Measurements from ENCODE around the gene HLA-DPA1.

The HLA-DPA1 gene

DNA sequence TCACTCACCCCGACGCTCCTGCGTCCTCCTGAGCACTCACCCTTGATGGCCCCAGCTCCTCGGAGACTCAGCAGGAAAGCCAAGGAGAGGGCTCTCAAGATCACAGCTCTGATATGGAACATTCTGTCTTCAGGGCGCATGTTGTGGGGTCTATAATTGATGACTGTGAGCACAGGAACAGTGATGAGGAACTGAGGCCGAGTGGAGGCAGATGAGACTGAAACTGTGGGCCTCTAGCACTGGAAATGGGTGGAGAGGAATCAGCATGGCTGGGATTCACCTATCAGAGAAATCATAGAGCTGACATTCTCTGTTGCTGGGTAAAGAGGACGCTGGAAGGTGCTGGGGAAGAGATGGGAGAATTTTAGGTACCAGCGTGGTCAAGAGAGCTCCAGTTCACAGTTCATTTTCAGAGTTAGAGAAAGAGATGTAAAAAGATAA, at the start of gene HLA-DPA1:
HLA-DPA1 (minus strand) TSS at position 219 of the 441 bp plus-strand sequence.
- no peak within 1 kb of the TSS for H2AFZ ChIP-seq (ENCODE audit: low read depth, low read length)
- H3K27me3 ChIP-seq (ENCODE audit: low read depth, low read length) = no peaks in the 10 kb centered on the region
- H3K79me2 ChIP-seq (ENCODE audit: low read length) = peaks cover 86% of the 10 kb centered on the region
- peaks cover 54% of the 10 kb centered on the region for H3K36me3 ChIP-seq (replicated peaks; ENCODE audit: low read depth, low read length)
- H3K9me3 ChIP-seq (ENCODE audit: insufficient read depth, low read length) = 0 out of 2 replicates have a peak, but pooled peaks cover 2% of the 10 kb centered on the region
- H3K4me3 ChIP-seq (ENCODE audit: low read length) = peak within 1 kb of the TSS; percentile 100
- peak within 1 kb of the TSS; percentile 97 for H3K27ac ChIP-seq (ENCODE audit: low read length)
- H4K20me1 ChIP-seq (ENCODE audit: insufficient read depth, low read length) = peaks cover 29% of the 10 kb centered on the region
- no peak for TF ChIP-seq EZH2phosphoT487 (IDR thresholded peaks at IDR 0.05; ENCODE audit: low read depth)
- TF ChIP-seq, protein P1, sequence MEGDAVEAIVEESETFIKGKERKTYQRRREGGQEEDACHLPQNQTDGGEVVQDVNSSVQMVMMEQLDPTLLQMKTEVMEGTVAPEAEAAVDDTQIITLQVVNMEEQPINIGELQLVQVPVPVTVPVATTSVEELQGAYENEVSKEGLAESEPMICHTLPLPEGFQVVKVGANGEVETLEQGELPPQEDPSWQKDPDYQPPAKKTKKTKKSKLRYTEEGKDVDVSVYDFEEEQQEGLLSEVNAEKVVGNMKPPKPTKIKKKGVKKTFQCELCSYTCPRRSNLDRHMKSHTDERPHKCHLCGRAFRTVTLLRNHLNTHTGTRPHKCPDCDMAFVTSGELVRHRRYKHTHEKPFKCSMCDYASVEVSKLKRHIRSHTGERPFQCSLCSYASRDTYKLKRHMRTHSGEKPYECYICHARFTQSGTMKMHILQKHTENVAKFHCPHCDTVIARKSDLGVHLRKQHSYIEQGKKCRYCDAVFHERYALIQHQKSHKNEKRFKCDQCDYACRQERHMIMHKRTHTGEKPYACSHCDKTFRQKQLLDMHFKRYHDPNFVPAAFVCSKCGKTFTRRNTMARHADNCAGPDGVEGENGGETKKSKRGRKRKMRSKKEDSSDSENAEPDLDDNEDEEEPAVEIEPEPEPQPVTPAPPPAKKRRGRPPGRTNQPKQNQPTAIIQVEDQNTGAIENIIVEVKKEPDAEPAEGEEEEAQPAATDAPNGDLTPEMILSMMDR (IDR thresholded peaks at IDR 0.05; ENCODE audit: low read depth, low read length) = no peak
- peak within 1 kb of the TSS; percentile 99 for H3K9ac ChIP-seq (ENCODE audit: low read length)
- H3K4me2 ChIP-seq (ENCODE audit: low read length) = peak within 1 kb of the TSS; percentile 97
- peaks cover 37% of the 10 kb centered on the region for H3K4me1 ChIP-seq (ENCODE audit: low read length)

DNA sequence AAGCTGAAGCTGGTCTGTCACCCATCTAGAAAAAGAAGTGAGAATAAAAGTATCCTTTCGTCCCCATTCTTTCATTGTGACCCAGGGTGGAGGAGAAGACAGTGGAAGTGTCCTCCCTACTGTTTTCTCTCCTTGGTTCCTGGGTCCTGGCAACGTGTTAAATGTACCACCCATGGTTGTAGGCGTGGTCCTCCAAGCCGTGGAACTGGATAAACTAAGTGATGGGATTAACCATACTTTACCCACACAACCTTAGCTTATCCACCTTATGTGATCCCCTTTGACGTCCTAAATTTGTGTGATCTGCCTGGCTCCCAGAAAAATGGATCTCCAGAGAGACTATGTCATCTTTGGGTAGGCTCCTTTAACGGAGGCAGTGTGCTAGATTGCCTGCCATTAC, 49.7 kb upstream of the HLA-DPA1 start:
- no peaks in the 10 kb centered on the region for H3K9me3 ChIP-seq (ENCODE audit: insufficient read depth, low read length)
- H3K4me1 ChIP-seq (ENCODE audit: low read length) = no peaks in the 10 kb centered on the region
- H3K4me3 ChIP-seq (ENCODE audit: low read length) = no peak overlapping the region
- no peak overlapping the region for H2AFZ ChIP-seq (ENCODE audit: low read depth, low read length)
- H3K36me3 ChIP-seq (replicated peaks; ENCODE audit: low read depth, low read length) = no peaks in the 10 kb centered on the region
- no peak overlapping the region for H3K4me2 ChIP-seq (ENCODE audit: low read length)
- no peak overlapping the region for H3K9ac ChIP-seq (ENCODE audit: low read length)
- H3K79me2 ChIP-seq (ENCODE audit: low read length) = no peaks in the 10 kb centered on the region
- TF ChIP-seq, protein P1 (IDR thresholded peaks at IDR 0.05; ENCODE audit: low read depth, low read length) = no peak
- TF ChIP-seq EZH2phosphoT487 (IDR thresholded peaks at IDR 0.05; ENCODE audit: low read depth) = no peak
- H3K27me3 ChIP-seq (ENCODE audit: low read depth, low read length) = no peaks in the 10 kb centered on the region; the same call in 1 of the 2 replicates
- no peak overlapping the region for H3K27ac ChIP-seq (ENCODE audit: low read length)
- H4K20me1 ChIP-seq (ENCODE audit: insufficient read depth, low read length) = no peaks in the 10 kb centered on the region

DNA sequence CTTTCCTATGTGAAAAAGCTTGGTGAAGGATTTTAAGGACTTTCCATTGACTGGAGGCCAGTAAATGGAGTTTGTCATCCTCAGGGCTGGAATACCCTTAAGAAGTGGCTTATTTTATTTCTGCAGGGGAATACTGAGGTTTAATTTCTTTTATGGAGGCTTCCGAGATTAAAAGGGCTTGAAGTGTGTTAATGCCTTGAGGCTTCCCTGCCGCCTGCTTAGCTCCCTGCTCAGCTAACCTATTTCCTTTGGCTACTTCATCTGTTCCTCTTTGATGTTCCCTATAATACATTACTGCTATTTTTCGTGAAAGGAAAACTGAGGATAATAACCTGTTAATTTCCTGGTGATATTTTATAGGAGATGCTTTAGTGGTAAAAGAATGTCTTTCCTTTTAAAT, 46.6 kb upstream of the HLA-DPA1 start:
- no peak for TF ChIP-seq EZH2phosphoT487 (IDR thresholded peaks at IDR 0.05; ENCODE audit: low read depth)
- TF ChIP-seq, protein P1 (IDR thresholded peaks at IDR 0.05; ENCODE audit: low read depth, low read length) = no peak
- Histone ChIP-seq H2AFZ (ENCODE audit: low read depth, low read length) (no peak overlapping the region), H3K27ac (ENCODE audit: low read length) (no peak overlapping the region), H3K36me3 (replicated peaks; ENCODE audit: low read depth, low read length) (no peaks in the 10 kb centered on the region), H3K79me2 (ENCODE audit: low read length) (no peaks in the 10 kb centered on the region), H3K4me3 (ENCODE audit: low read length) (no peak overlapping the region), H3K4me2 (ENCODE audit: low read length) (no peak overlapping the region), H3K4me1 (ENCODE audit: low read length) (peaks cover 7% of the 10 kb centered on the region), H3K9ac (ENCODE audit: low read length) (no peak overlapping the region), H4K20me1 (ENCODE audit: insufficient read depth, low read length) (no peaks in the 10 kb centered on the region), H3K9me3 (ENCODE audit: insufficient read depth, low read length) (no peaks in the 10 kb centered on the region), H3K27me3 (ENCODE audit: low read depth, low read length) (no peaks in the 10 kb centered on the region)

DNA sequence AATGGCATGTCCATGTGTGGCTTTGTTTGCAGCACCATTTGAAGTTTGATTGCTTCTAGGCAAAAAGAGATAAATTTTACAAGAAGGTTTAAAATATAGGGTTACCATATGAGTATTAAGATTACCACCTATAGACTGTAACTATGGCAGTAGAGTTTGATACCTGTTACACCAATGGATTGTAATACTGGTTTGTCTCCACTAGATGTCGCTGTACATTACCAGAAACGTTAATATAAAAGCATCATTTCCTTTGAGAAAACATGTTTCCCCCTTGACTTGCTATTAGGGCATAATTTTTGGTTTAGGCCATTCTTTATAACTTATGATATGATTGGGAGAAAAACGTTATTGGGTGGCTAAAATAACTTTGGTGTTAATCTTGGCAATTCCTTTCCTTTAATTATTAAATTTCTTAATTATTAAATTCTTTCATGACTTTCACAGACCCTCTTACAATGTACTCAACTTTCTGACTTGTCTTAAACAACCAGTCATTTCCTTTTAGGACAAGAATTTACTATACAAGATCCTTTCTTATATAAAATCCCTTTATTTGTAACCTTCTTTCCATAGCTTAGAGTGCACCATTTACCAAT, 45.2 kb upstream of the HLA-DPA1 start:
- H3K36me3 ChIP-seq (replicated peaks; ENCODE audit: low read depth, low read length) = no peaks in the 10 kb centered on the region
- H2AFZ ChIP-seq (ENCODE audit: low read depth, low read length) = no peak overlapping the region
- peaks cover 20% of the 10 kb centered on the region for H3K4me1 ChIP-seq (ENCODE audit: low read length)
- H3K79me2 ChIP-seq (ENCODE audit: low read length) = no peaks in the 10 kb centered on the region
- H3K9me3 ChIP-seq (ENCODE audit: insufficient read depth, low read length) = no peaks in the 10 kb centered on the region
- no peak overlapping the region for H3K4me3 ChIP-seq (ENCODE audit: low read length)
- H3K27ac ChIP-seq (ENCODE audit: low read length) = no peak overlapping the region
- no peaks in the 10 kb centered on the region for H4K20me1 ChIP-seq (ENCODE audit: insufficient read depth, low read length)
- H3K9ac ChIP-seq (ENCODE audit: low read length) = no peak overlapping the region
- no peak overlapping the region for H3K4me2 ChIP-seq (ENCODE audit: low read length)
- H3K27me3 ChIP-seq (ENCODE audit: low read depth, low read length) = 0 out of 2 replicates have a peak, but pooled peaks cover under 1% of the 10 kb centered on the region
- no peak for TF ChIP-seq EZH2phosphoT487 (IDR thresholded peaks at IDR 0.05; ENCODE audit: low read depth)
- TF ChIP-seq, protein P1 (IDR thresholded peaks at IDR 0.05; ENCODE audit: low read depth, low read length) = peak; percentile 60

All from OCI-LY3 (cell line).